ENCODE measurements around the gene CCSER1.
"Not testable (repeated sequence)": the region's sequence is repeated elsewhere in the genome, so short reads cannot be mapped to it uniquely, and the experiment has no call there.

The CCSER1 gene

GRCh38 chr4:91590260-91590659 lies 1463.1 kb downstream of the CCSER1 start:
- DNase-seq (ENCODE audit: low read depth), result no peak

GRCh38 chr4:91592125-91592524 lies 1464.9 kb downstream of the CCSER1 start:
- DNase-seq (ENCODE audit: low read depth), result no peak

- no peak for DNase-seq (ENCODE audit: low read depth)
These were observed 1469.5 kb downstream of the CCSER1 start for GRCh38 chr4:91596718-91597117.

- no peak for DNase-seq (ENCODE audit: low read depth)
These were observed 1471.5 kb downstream of the CCSER1 start for GRCh38 chr4:91598696-91599095.

- no peak for DNase-seq (ENCODE audit: low read depth)
These were observed 1473.1 kb downstream of the CCSER1 start for GRCh38 chr4:91600301-91600700.

- DNase-seq (ENCODE audit: low read depth), result no peak
These were observed 1474.2 kb downstream of the CCSER1 start for GRCh38 chr4:91601401-91601800.

- DNase-seq (ENCODE audit: low read depth), result no peak
These were observed 1484.6 kb downstream of the CCSER1 start for GRCh38 chr4:91611782-91612181.

GRCh38 chr4:91620952-91621351 lies 1493.8 kb downstream of the CCSER1 start:
- DNase-seq (ENCODE audit: low read depth), result no peak

GRCh38 chr4:91621446-91621845 lies 1494.3 kb downstream of the CCSER1 start:
- no peak for DNase-seq (ENCODE audit: low read depth)

GRCh38 chr4:91622925-91623602 lies 1495.9 kb downstream of the CCSER1 start:
- DNase-seq (ENCODE audit: low read depth), result no peak

GRCh38 chr4:91623603-91623967 lies 1496.4 kb downstream of the CCSER1 start:
- not testable (repeated sequence) for DNase-seq (ENCODE audit: low read depth)

- no peak for DNase-seq (ENCODE audit: low read depth)
These were observed 1502.9 kb downstream of the CCSER1 start for GRCh38 chr4:91630054-91630453.

- no peak for DNase-seq (ENCODE audit: low read depth)
These were observed 1503.6 kb downstream of the CCSER1 start for GRCh38 chr4:91630764-91631163.

- no peak for DNase-seq (ENCODE audit: low read depth)
These were observed 1504.1 kb downstream of the CCSER1 start for GRCh38 chr4:91631335-91631734.

GRCh38 chr4:91636083-91636482 lies 1508.9 kb downstream of the CCSER1 start:
- DNase-seq (ENCODE audit: low read depth), result no peak
